HL-60 (cell line): ENCODE results near the gene B3GALT5.

Source experiments
- POLR2AphosphoS5 ChIP-seq: IDR thresholded peaks from 2 replicates; pipeline ENCODE4 v1.6.1; 2012; ENCODE audit warnings: low read depth
- SPI1 ChIP-seq: IDR thresholded peaks from 2 replicates; pipeline ENCODE4 v1.6.1; 2012; ENCODE audit warnings: low read depth, mild to moderate bottlenecking, borderline replicate concordance
- TF ChIP-seq, protein P1 (sequence below): IDR thresholded peaks from one replicate; pipeline ENCODE4 v1.5.1; 2011; ENCODE audit warnings: low read length, control low read depth, inconsistent platforms; ENCODE audit not compliant: insufficient read depth

DNA sequence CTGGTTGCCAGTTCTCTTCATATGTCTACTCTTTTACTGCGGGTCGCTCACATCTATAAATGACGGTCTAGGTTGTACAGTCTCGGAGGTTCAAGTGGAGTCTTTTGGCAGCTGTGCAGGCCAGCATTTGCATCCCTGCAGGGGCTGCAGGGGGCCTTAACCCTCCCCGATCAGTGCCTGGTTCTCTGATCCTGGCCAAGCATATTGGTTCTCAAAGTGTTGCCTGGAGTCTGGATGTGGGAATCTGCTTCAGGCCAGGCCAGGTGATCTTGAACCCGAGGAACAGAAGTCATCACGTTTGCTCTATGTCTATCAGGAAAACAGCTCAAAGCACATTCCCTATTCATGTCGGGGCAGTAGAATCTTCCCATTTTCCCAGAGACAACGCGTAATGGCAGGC is 21.8 kb downstream of the B3GALT5 start:
- TF ChIP-seq SPI1 (no peak), POLR2AphosphoS5 (no peak)
- TF ChIP-seq, protein P1, sequence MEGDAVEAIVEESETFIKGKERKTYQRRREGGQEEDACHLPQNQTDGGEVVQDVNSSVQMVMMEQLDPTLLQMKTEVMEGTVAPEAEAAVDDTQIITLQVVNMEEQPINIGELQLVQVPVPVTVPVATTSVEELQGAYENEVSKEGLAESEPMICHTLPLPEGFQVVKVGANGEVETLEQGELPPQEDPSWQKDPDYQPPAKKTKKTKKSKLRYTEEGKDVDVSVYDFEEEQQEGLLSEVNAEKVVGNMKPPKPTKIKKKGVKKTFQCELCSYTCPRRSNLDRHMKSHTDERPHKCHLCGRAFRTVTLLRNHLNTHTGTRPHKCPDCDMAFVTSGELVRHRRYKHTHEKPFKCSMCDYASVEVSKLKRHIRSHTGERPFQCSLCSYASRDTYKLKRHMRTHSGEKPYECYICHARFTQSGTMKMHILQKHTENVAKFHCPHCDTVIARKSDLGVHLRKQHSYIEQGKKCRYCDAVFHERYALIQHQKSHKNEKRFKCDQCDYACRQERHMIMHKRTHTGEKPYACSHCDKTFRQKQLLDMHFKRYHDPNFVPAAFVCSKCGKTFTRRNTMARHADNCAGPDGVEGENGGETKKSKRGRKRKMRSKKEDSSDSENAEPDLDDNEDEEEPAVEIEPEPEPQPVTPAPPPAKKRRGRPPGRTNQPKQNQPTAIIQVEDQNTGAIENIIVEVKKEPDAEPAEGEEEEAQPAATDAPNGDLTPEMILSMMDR, result no peak
